Memory B cell (primary cell): ENCODE data around the gene AKAP10.
"Not testable (repeated sequence)": the region's sequence is repeated elsewhere in the genome, so short reads cannot be mapped to it uniquely, and the experiment has no call there.

Source experiments
- ATAC-seq: fragments of 150-1000 bp; cut with Tn5 transposase; 2 replicates; pipeline ENCODE4 v1.10.0; 2021; ENCODE audit warnings: low read depth, mild to moderate bottlenecking, moderate library complexity
- DNase-seq, 2 donors: peaks; one replicate each; pipeline ENCODE4 v3.0.0; 2022; ENCODE audit warnings: low spot score in 2 of 2
- H3K27ac Mint-ChIP-seq: one replicate; pipeline ENCODE4 v1.8.0; 2022; ENCODE audit warnings: mild to moderate bottlenecking, moderate library complexity, mixed read lengths
- H3K27me3 Mint-ChIP-seq: one replicate; pipeline ENCODE4 v1.8.0; 2022; ENCODE audit warnings: mixed read lengths
- H3K36me3 Mint-ChIP-seq: one replicate; pipeline ENCODE4 v1.8.0; 2022; ENCODE audit warnings: mild to moderate bottlenecking, mixed read lengths
- H3K4me1 Mint-ChIP-seq: one replicate; pipeline ENCODE4 v1.8.0; 2022; ENCODE audit warnings: mixed read lengths
- H3K4me3 Mint-ChIP-seq: one replicate; pipeline ENCODE4 v1.8.0; 2022; ENCODE audit warnings: mild to moderate bottlenecking, moderate library complexity, mixed read lengths
- H3K9me3 Mint-ChIP-seq: one replicate; pipeline ENCODE4 v1.8.0; 2022; ENCODE audit warnings: mixed read lengths

The AKAP10 gene

DNA sequence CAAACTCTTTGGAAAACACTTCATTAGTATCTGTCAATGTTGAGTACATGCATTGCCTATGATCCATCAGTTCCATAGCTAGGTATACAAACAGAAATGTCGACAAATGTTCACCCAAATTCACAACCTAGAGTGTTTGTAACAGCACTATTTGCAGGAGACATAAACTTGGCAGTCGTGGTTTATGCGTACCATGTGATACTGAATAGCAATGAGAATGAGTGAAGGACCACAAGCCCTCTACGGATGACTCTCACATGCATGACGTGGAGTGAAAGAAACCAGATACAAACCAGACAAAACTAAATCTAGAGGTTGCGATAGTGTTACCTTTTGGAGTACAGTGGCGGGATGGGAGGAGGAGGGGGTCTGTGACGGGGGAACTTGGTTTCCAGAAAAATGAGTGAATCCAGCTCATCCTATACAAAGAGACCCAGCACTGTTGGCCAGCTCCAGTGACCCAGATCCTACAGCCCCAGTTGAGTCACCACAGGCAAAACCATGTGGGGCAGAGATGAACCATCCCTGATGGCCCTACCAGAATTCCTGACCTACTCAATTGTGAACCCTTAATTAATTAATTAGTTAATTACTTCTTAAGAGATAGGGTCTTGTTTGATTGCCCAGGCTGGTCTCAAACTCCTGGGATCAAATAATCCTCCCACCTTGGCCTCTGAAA lies 94.0 kb downstream of the AKAP10 start:
- H3K9me3 Mint-ChIP-seq: no peaks in the 10 kb centered on the region
- no peak for ATAC-seq
- no peak overlapping the region for H3K4me3 Mint-ChIP-seq
- H3K27ac Mint-ChIP-seq: no peak overlapping the region
- H3K4me1 Mint-ChIP-seq: no peaks in the 10 kb centered on the region
- peaks cover 6% of the 10 kb centered on the region for H3K27me3 Mint-ChIP-seq
- no peaks in the 10 kb centered on the region for H3K36me3 Mint-ChIP-seq
- no peak for DNase-seq

DNA sequence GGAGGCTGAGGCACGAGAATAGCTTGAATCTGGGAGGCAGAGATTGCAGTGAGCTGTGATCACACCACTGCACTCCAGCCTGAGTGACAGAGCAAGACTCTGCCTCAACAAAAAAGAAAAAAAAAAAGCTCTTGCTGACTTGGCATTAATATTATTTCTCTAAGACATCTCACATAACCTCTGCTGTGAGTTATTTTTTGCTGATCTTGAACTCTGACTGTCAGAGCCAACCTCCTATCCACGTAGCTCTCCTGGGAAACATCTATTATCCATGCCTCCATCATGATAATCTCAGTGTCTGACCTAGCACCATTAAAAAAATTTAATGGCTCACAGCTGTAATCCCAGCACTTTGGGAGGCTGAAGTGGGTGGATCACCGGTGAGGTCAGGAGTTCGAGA lies 97.2 kb downstream of the AKAP10 start:
- H3K4me1 Mint-ChIP-seq: peaks cover 4% of the 10 kb centered on the region
- DNase-seq (no peak), ATAC-seq (no peak)
- H3K27me3 Mint-ChIP-seq: peaks cover 13% of the 10 kb centered on the region
- H3K36me3 Mint-ChIP-seq: no peaks in the 10 kb centered on the region
- H3K4me3 Mint-ChIP-seq: no peak overlapping the region
- no peaks in the 10 kb centered on the region for H3K9me3 Mint-ChIP-seq
- no peak overlapping the region for H3K27ac Mint-ChIP-seq

DNA sequence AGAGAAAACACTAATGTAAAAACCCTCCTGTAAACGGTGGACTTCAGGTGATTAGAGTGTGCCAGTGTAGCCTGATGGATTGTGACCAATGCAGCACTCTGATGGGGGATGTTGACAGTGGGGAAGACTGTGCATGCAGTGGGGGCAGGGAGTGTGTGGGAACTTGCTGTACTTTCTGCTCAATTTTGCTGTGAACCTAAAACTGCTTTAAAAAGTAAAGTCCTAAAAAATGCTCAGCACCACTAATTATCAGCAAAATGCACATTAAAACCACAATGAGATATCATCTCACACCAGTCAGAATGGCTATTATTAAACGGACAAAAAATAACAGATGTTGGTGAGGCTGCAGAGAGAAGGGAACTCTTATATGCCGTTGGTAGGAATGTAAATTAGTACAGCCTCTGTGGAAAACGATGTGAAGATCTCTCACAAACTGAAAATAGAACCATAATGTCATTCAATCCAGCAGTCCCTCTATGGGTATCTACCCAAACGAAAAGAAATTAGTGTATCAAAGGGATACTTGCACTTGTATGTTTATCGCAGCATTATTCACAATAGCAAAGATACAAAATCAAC lies 100.2 kb downstream of the AKAP10 start:
- H3K27me3 Mint-ChIP-seq: peaks cover 20% of the 10 kb centered on the region
- H3K36me3 Mint-ChIP-seq: no peaks in the 10 kb centered on the region
- H3K9me3 Mint-ChIP-seq: no peaks in the 10 kb centered on the region
- no peak for ATAC-seq
- H3K4me1 Mint-ChIP-seq: peaks cover 4% of the 10 kb centered on the region
- DNase-seq: no peak
- no peak overlapping the region for H3K4me3 Mint-ChIP-seq
- no peak overlapping the region for H3K27ac Mint-ChIP-seq

DNA sequence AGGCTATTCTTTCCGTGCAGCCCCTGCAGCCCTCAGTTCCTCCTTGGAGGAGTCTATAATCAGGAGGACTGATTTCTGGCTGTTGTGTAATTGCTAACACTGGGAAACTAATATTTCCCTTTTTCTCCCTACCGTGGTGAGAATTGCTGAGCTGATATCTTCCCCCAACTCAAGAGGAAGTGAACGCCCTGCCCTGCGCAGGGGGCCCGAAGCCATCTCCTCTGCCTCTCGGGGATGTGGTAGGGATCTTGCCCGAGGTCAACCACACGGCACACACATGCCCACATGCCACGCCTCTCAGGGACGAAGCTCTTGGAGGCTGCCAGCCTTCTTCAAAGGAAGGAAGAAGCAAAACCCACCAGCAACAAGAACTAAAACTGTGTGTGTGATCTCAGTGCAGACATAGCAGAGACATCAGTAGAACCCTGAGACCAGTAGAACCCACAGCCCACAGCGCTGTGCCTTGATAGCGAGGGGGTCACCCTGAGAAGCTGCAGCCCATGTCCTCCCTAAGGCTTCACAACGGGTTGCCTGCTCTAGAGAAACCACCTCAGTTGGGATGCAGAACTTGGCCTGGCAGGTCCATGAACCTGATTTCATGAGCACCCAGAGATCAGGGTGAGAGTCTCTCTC lies 101.0 kb downstream of the AKAP10 start:
- H3K9me3 Mint-ChIP-seq: no peaks in the 10 kb centered on the region
- H3K4me3 Mint-ChIP-seq: no peak overlapping the region
- H3K36me3 Mint-ChIP-seq: no peaks in the 10 kb centered on the region
- DNase-seq (no peak), ATAC-seq (peak; percentile 53)
- H3K27me3 Mint-ChIP-seq: peaks cover 20% of the 10 kb centered on the region
- peak overlapping the region; percentile 15 for H3K27ac Mint-ChIP-seq
- peaks cover 4% of the 10 kb centered on the region for H3K4me1 Mint-ChIP-seq

GRCh38 chr17:19874256-19874655 lies 103.4 kb downstream of the AKAP10 start:
- ATAC-seq: no peak
- Mint-ChIP-seq H3K36me3 (no peaks in the 10 kb centered on the region), H3K4me3 (no peak overlapping the region), H3K27ac (no peak overlapping the region), H3K4me1 (peaks cover 4% of the 10 kb centered on the region), H3K27me3 (peaks cover 18% of the 10 kb centered on the region), H3K9me3 (no peaks in the 10 kb centered on the region)
- no peak for DNase-seq

GRCh38 chr17:19873346-19873745 lies 104.3 kb downstream of the AKAP10 start:
- Mint-ChIP-seq H3K27ac (no peak overlapping the region), H3K4me3 (no peak overlapping the region), H3K36me3 (no peaks in the 10 kb centered on the region), H3K27me3 (peaks cover 14% of the 10 kb centered on the region), H3K4me1 (peaks cover 4% of the 10 kb centered on the region), H3K9me3 (no peaks in the 10 kb centered on the region)
- DNase-seq: no peak
- ATAC-seq: no peak

- no peak for ATAC-seq
- Mint-ChIP-seq H3K27me3 (peaks cover under 1% of the 10 kb centered on the region), H3K27ac (no peak overlapping the region), H3K4me1 (no peaks in the 10 kb centered on the region), H3K9me3 (no peaks in the 10 kb centered on the region), H3K4me3 (peak overlapping the region; percentile 61), H3K36me3 (no peaks in the 10 kb centered on the region)
- no peak for DNase-seq
Observed at GRCh38 chr17:19868079-19868395, 109.6 kb downstream of the AKAP10 start.

GRCh38 chr17:19867329-19868078 lies 110.1 kb downstream of the AKAP10 start, which contains the start of gene ULK2:
Gene ULK2 (minus strand): TSS chr17:19867936. CDS start chr17:19867417, 519 bp downstream.
- H3K9me3 Mint-ChIP-seq: no peaks in the 10 kb centered on the region
- H3K4me3 Mint-ChIP-seq: peak within 1 kb of the TSS; percentile 77
- no peak within 1 kb of the TSS for H3K27ac Mint-ChIP-seq
- no peaks in the 10 kb centered on the region for H3K36me3 Mint-ChIP-seq
- no peaks in the 10 kb centered on the region for H3K4me1 Mint-ChIP-seq
- ATAC-seq (peak; percentile 76), DNase-seq (peak; percentile 21 to 25)
- peaks cover 1% of the 10 kb centered on the region for H3K27me3 Mint-ChIP-seq

DNA sequence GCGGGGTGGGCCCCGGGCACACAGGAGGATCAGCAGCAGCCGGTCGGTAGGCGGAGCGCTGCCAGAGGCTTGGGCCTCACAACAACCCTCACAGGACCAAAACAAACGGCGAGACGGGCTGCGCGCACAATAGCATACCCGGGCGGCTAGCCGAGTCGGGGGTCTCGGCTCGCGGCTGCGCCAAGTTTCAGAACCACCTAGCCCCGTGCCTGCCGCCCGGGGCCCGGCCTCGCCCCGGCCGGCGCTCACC lies 110.6 kb downstream of the AKAP10 start:
- ATAC-seq: peak; percentile 66

DNA sequence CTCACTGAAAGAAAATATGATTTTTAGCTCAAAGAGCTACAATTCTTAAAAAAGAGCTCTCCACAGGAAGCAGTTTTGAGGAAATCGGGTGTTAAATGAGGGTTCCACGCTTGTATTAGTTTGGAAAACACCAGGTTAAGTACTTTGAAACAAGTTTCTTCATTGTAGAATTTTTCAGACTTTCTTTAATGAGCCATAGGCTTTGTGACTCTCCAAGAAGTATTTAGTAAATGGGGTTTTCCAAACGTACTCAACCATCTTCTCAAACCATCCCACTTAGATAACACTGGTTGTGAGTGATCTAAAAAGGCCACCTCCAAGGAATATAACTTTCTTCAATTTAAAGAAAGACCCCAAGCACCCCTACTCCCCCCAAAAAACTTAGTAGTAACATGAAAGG lies 112.6 kb downstream of the AKAP10 start:
- ATAC-seq: no peak

More for the DNA sequence above, 110.6 kb downstream of the AKAP10 start:
- peak; percentile 26 to 44 for DNase-seq
- peak overlapping the region; percentile 77 for H3K4me3 Mint-ChIP-seq
- no peak overlapping the region for H3K27ac Mint-ChIP-seq
- no peaks in the 10 kb centered on the region for H3K36me3 Mint-ChIP-seq
- H3K27me3 Mint-ChIP-seq: peaks cover 1% of the 10 kb centered on the region
- H3K4me1 Mint-ChIP-seq: no peaks in the 10 kb centered on the region
- H3K9me3 Mint-ChIP-seq: no peaks in the 10 kb centered on the region

DNA sequence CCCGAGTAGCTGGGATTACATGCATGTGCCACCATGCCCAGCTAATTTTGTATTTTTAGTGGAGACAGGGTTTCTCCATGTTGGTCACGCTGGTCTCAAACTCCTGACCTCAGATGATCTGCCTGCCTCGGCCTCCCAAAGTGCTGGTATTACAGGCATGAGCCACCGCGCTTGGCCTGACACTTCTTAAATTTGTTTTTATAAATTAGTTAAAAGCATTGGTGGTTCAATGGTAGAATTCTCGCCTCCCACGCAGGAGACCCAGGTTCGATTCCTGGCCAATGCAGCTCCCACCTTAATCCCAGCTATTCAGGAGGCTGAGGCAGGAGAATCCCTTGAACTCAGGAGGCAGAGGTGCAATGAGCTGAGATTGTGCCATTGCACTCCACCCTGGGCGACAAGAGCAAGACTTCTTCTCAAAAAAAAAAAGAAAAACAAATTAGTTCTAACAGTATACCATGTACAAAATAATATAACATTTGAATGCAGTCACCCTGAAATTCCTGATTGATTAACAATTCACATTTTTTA lies 116.9 kb downstream of the AKAP10 start:
- not testable (repeated sequence) for H3K27ac Mint-ChIP-seq, H3K4me3 Mint-ChIP-seq, H3K27me3 Mint-ChIP-seq, H3K9me3 Mint-ChIP-seq, ATAC-seq, H3K4me1 Mint-ChIP-seq, DNase-seq, H3K36me3 Mint-ChIP-seq

More for the DNA sequence above, 112.6 kb downstream of the AKAP10 start:
- Mint-ChIP-seq H3K4me1 (no peaks in the 10 kb centered on the region), H3K27me3 (peaks cover 1% of the 10 kb centered on the region), H3K4me3 (no peak overlapping the region), H3K36me3 (no peaks in the 10 kb centered on the region), H3K9me3 (no peaks in the 10 kb centered on the region), H3K27ac (no peak overlapping the region)
- no peak for DNase-seq

DNA sequence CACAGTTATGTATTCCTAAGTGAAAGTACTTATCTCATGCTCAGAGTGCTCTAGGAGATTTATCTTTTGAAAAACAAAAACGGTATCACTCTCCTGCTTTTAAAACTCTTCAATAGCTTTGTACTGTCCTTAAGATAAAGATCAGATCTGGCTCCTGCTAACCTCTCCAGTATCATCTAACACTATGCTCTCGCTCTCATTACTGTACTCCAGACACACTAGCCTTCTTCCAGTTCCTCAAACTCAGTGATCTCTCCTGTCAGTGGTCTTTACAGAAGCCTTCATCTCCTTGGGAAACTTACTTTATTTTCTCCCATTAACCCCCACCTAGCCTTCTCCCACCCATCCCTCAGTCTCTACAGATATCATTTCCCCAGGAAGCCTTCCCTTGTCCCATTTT lies 120.0 kb downstream of the AKAP10 start:
- Mint-ChIP-seq H3K27ac (no peak overlapping the region), H3K36me3 (peaks cover 4% of the 10 kb centered on the region), H3K9me3 (no peaks in the 10 kb centered on the region), H3K4me1 (no peaks in the 10 kb centered on the region), H3K4me3 (no peak overlapping the region), H3K27me3 (peaks cover under 1% of the 10 kb centered on the region)
- ATAC-seq (no peak), DNase-seq (no peak)
